Measurements from ENCODE around the gene IL17RE.
A peak's percentile ranks its signal among the peaks of the same experiment; 100 is the strongest.

GRCh38 chr3:9915254-9916141 is 12.8 kb downstream of the IL17RE start:
- peak; percentile 29 to 57 for TF ChIP-seq POLR2A (IDR thresholded peaks at IDR 0.05)
- TF ChIP-seq, protein P1, sequence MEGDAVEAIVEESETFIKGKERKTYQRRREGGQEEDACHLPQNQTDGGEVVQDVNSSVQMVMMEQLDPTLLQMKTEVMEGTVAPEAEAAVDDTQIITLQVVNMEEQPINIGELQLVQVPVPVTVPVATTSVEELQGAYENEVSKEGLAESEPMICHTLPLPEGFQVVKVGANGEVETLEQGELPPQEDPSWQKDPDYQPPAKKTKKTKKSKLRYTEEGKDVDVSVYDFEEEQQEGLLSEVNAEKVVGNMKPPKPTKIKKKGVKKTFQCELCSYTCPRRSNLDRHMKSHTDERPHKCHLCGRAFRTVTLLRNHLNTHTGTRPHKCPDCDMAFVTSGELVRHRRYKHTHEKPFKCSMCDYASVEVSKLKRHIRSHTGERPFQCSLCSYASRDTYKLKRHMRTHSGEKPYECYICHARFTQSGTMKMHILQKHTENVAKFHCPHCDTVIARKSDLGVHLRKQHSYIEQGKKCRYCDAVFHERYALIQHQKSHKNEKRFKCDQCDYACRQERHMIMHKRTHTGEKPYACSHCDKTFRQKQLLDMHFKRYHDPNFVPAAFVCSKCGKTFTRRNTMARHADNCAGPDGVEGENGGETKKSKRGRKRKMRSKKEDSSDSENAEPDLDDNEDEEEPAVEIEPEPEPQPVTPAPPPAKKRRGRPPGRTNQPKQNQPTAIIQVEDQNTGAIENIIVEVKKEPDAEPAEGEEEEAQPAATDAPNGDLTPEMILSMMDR (IDR thresholded peaks at IDR 0.05), result peak; percentile 38 to 85 (median 68)

Data from uterus (tissue), 2 donors.